NT2/D1 (cell line): ENCODE results near the gene GPR61.

Experiments used
- DNase-seq: peaks from one replicate; pipeline ENCODE4 v3.0.0-alpha.2; 2011; ENCODE audit warnings: low read depth, low spot score
- H3K27me3 ChIP-seq: 2 replicates; pipeline ENCODE4 v1.6.0; 2011; ENCODE audit warnings: mild to moderate bottlenecking; ENCODE audit not compliant: insufficient read length, insufficient read depth
- H3K36me3 ChIP-seq: 2 replicates; pipeline ENCODE4 v1.6.1; 2011; ENCODE audit warnings: mild to moderate bottlenecking, low read length, mixed read lengths; ENCODE audit not compliant: insufficient read depth, insufficient read length
- H3K4me1 ChIP-seq: 2 replicates; pipeline ENCODE4 v1.5.1; 2011; ENCODE audit not compliant: insufficient read depth, insufficient read length
- H3K4me3 ChIP-seq: 2 replicates; pipeline ENCODE4 v1.5.1; 2011; ENCODE audit warnings: low read depth; ENCODE audit not compliant: insufficient read length
- H3K9ac ChIP-seq: 2 replicates; pipeline ENCODE4 v1.6.0; 2011; ENCODE audit warnings: low read depth; ENCODE audit not compliant: insufficient read length
- H3K9me3 ChIP-seq: 2 replicates; pipeline ENCODE4 v1.5.1; 2011; ENCODE audit warnings: mild to moderate bottlenecking, low read length; ENCODE audit not compliant: insufficient read depth
- SUZ12 ChIP-seq: IDR thresholded peaks from 2 replicates; pipeline ENCODE4 v1.6.1; 2011; ENCODE audit not compliant: insufficient read length, insufficient read depth; ENCODE audit errors: extremely low read depth
- YY1 ChIP-seq: IDR thresholded peaks from 2 replicates; pipeline ENCODE4 v1.6.1; 2011; ENCODE audit not compliant: insufficient read length, insufficient read depth
- ZNF274 ChIP-seq: IDR thresholded peaks from 2 replicates; pipeline ENCODE4 v1.6.1; 2011; ENCODE audit warnings: mild to moderate bottlenecking, low read depth, low read length

The GPR61 gene

DNA sequence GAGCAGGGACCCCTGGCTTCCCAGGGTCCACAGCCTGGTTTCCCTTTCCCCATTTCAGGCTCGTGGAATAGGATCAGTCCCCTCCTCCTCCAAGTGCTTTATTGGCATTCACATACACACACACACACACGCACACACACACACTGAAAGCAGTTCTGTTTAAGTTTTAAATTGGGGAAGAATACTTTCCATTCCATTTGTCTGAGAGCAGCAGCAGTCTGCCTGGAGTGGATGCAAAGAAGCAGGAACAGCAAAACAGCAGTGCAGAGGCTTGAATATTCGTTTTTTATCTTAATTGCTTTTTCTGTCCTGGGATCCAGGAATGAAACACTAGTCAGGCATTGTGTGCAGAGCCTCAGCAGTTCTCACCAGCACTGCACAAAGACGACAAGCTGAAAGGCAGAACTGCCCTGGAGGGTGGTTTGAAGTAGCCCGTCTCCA lies 38.7 kb upstream of the GPR61 start:
- peaks cover 9% of the 10 kb centered on the region for H3K36me3 ChIP-seq
- no peak for DNase-seq
- H3K9ac ChIP-seq = no peak overlapping the region
- TF ChIP-seq YY1 (no peak), ZNF274 (no peak), SUZ12 (no peak)
- H3K4me3 ChIP-seq = no peak overlapping the region
- no peaks in the 10 kb centered on the region for H3K27me3 ChIP-seq
- H3K4me1 ChIP-seq = peaks cover 17% of the 10 kb centered on the region
- peaks cover 9% of the 10 kb centered on the region; the same call in 1 of the 2 replicates for H3K9me3 ChIP-seq

GRCh38 chr1:109501644-109502363 lies 37.9 kb upstream of the GPR61 start:
- no peak overlapping the region for H3K9ac ChIP-seq

GRCh38 chr1:109502364-109502851 lies 37.3 kb upstream of the GPR61 start:
- H3K4me1 ChIP-seq = peaks cover 17% of the 10 kb centered on the region
- TF ChIP-seq ZNF274 (no peak), YY1 (no peak), SUZ12 (no peak)
- DNase-seq = no peak
- H3K9ac ChIP-seq = no peak overlapping the region
- H3K9me3 ChIP-seq = peaks cover 9% of the 10 kb centered on the region; the same call in 1 of the 2 replicates
- peaks cover 3% of the 10 kb centered on the region for H3K27me3 ChIP-seq
- no peaks in the 10 kb centered on the region for H3K36me3 ChIP-seq
- H3K4me3 ChIP-seq = no peak overlapping the region

More at GRCh38 chr1:109501644-109502363, 37.9 kb upstream of the GPR61 start:
- Histone ChIP-seq H3K4me3 (no peak overlapping the region), H3K27me3 (no peaks in the 10 kb centered on the region), H3K9me3 (peaks cover 9% of the 10 kb centered on the region; the same call in 1 of the 2 replicates), H3K4me1 (peaks cover 17% of the 10 kb centered on the region), H3K36me3 (peaks cover 3% of the 10 kb centered on the region)
- DNase-seq = no peak
- TF ChIP-seq ZNF274 (no peak), SUZ12 (no peak), YY1 (no peak)

GRCh38 chr1:109503935-109504334 lies 35.7 kb upstream of the GPR61 start:
- no peak overlapping the region for H3K4me3 ChIP-seq
- H3K36me3 ChIP-seq = no peaks in the 10 kb centered on the region
- peaks cover 10% of the 10 kb centered on the region for H3K4me1 ChIP-seq
- no peak for TF ChIP-seq YY1
- no peak for TF ChIP-seq ZNF274
- TF ChIP-seq SUZ12 = no peak
- peaks cover 9% of the 10 kb centered on the region; the same call in 1 of the 2 replicates for H3K9me3 ChIP-seq
- no peak for DNase-seq
- H3K27me3 ChIP-seq = peaks cover 18% of the 10 kb centered on the region
- no peak overlapping the region for H3K9ac ChIP-seq

- H3K9ac ChIP-seq = no peak overlapping the region
- no peaks in the 10 kb centered on the region for H3K36me3 ChIP-seq
- no peak for DNase-seq
- H3K9me3 ChIP-seq = peaks cover 5% of the 10 kb centered on the region; the same call in 1 of the 2 replicates
- no peak overlapping the region for H3K4me3 ChIP-seq
- H3K4me1 ChIP-seq = peaks cover 7% of the 10 kb centered on the region
- no peak for TF ChIP-seq ZNF274
- no peak for TF ChIP-seq YY1
- TF ChIP-seq SUZ12 = no peak
- peaks cover 28% of the 10 kb centered on the region for H3K27me3 ChIP-seq
Observed at GRCh38 chr1:109504974-109505373, 34.7 kb upstream of the GPR61 start.

- Histone ChIP-seq H3K36me3 (no peaks in the 10 kb centered on the region), H3K9me3 (no peaks in the 10 kb centered on the region), H3K4me1 (peaks cover 3% of the 10 kb centered on the region), H3K27me3 (peaks cover 52% of the 10 kb centered on the region), H3K9ac (no peak overlapping the region), H3K4me3 (no peak overlapping the region)
- no peak for DNase-seq
- TF ChIP-seq ZNF274 (no peak), YY1 (no peak), SUZ12 (no peak)
Observed at GRCh38 chr1:109508001-109508872, 31.4 kb upstream of the GPR61 start.

GRCh38 chr1:109508873-109509175 lies 30.8 kb upstream of the GPR61 start:
- no peaks in the 10 kb centered on the region for H3K36me3 ChIP-seq
- peak overlapping the region; percentile 70 for H3K4me3 ChIP-seq
- no peaks in the 10 kb centered on the region for H3K9me3 ChIP-seq
- DNase-seq = no peak
- H3K27me3 ChIP-seq = peaks cover 52% of the 10 kb centered on the region
- TF ChIP-seq SUZ12 = no peak
- peak overlapping the region; percentile 71 for H3K9ac ChIP-seq
- H3K4me1 ChIP-seq = peaks cover 3% of the 10 kb centered on the region
